Gastroesophageal sphincter (tissue), 4 donors: ENCODE results near the gene EFEMP1. TPM values are rescaled to one million over a fixed set of nuclear protein-coding genes. Genes with fewer than 3 reads are reported as not detected.

Source experiments
- ATAC-seq: fragments of 150-250 bp; one replicate; pipeline ENCODE4 v1.9.1; 2016; ENCODE audit warnings: mild to moderate bottlenecking, moderate library complexity
- H3K27ac ChIP-seq, 4 donors: fragments of 200-600 bp; sonication (generic) in 3 of 4; 1 replicate in 3 of 4; 2 replicates in 1 of 4; pipeline ENCODE4 v1.5.1; 2016 to 2019
- H3K27me3 ChIP-seq: fragments of 200-600 bp; sonication (generic); one replicate; pipeline ENCODE4 v1.5.1; 2019
- H3K36me3 ChIP-seq, 2 donors: fragments of 200-600 bp; sonication (generic); one replicate each; pipeline ENCODE4 v1.5.1; 2019; ENCODE audit warnings: control low read depth in 1 of 2
- H3K4me1 ChIP-seq, 3 donors: fragments of 200-600 bp; sonication (generic); 1 replicate in 2 of 3; 2 replicates in 1 of 3; pipeline ENCODE4 v1.5.1; 2016 to 2019; ENCODE audit warnings: control low read depth in 2 of 3
- H3K4me3 ChIP-seq, 2 donors: fragments of 200-600 bp; sonication (generic); one replicate each; pipeline ENCODE4 v1.5.1; 2019; ENCODE audit warnings: mild to moderate bottlenecking in 1 of 2, moderate library complexity in 1 of 2
- H3K9me3 ChIP-seq, 3 donors: fragments of 200-600 bp; sonication (generic); one replicate each; pipeline ENCODE4 v1.5.1; 2017 to 2019; ENCODE audit warnings: control low read depth in 2 of 3
- EP300 ChIP-seq: sonication (generic); formaldehyde crosslinking; IDR thresholded peaks from one replicate; pipeline ENCODE4 v1.6.1; 2017; ENCODE audit warnings: antibody characterized with exemption, mild to moderate bottlenecking
- POLR2A ChIP-seq, 2 donors: fragments of 450-650 bp; IDR thresholded peaks; one replicate each; pipeline ENCODE4 v1.6.1; 2017; ENCODE audit warnings: antibody characterized with exemption in 2 of 2, mild to moderate bottlenecking in 2 of 2, moderate library complexity in 1 of 2
- POLR2AphosphoS5 ChIP-seq: sonication (generic); formaldehyde crosslinking; IDR thresholded peaks from one replicate; pipeline ENCODE4 v1.6.1; 2017; ENCODE audit warnings: antibody characterized with exemption
- WGBS, 2 donors: methylation state at CpG; one replicate each; pipeline ENCODE4 v1.1.5; 2018; ENCODE audit warnings: low coverage in 1 of 2; 5-methylcytosine and 5-hydroxymethylcytosine counted together
- total RNA-seq, 4 donors: library from RNA; depleted of rRNA; stranded (reverse); fragments of >200 nt; gene quantifications; one replicate each; pipeline ENCODE4 v1.1.0, GENCODE V29; 2016
- TF ChIP-seq, protein P1 (sequence below), 4 experiments: fragments of 200-600 bp in 2 of 4; fragments of 450-650 bp in 2 of 4; sonication (generic) in 1 of 4; IDR thresholded peaks; one replicate each; pipeline ENCODE4 v1.5.1; 2017 to 2019; ENCODE audit warnings: antibody characterized with exemption in 4 of 4, mild to moderate bottlenecking in 2 of 4, moderate library complexity in 2 of 4

EFEMP1 gene
- total RNA-seq, 4 donors from 2014 or later, result 70.5 to 141 (median 91.9) TPM

DNA sequence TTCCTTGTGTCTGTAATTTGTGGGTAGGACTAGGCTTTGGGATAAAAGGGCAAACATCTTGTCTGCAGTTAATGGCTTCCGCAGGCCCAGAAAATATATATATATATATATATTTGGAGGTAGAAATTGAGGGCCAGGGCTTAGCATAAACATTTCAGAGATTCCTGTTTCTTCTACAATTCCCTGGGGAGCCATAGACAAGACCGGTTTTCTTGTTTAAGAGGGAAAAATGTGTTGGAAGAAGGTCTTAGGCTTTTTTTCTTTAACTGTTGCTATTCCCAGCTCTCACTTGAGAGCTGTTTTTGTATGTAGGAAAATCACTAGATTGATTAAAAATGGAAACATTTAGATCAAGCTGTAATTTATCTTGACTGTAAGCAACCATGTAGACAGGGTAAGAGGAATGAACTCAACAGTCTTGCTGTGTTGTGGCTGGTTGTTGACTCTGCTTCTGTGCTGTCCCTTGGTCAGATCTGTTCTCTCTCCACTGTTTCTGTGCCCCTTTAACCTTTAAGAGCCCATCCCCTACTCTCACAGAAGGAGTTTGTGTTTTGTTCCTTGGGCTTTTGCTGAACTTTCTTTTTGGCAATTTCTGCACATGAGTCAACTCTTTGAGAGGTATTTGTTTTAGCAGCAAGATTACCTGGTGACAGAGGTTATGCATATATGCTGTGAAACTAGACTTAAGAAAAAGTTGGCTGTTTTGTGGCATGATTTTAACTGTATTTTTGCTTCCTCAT is 58.3 kb downstream of the EFEMP1 start:
- 53% methylated on average over 2 of the region's 2 CpGs for WGBS, 2 donors
- Histone ChIP-seq H3K27ac (no peak overlapping the region), H3K36me3 (no peaks in the 10 kb centered on the region), H3K27me3 (no peaks in the 10 kb centered on the region), H3K4me3 (no peak overlapping the region), H3K4me1 (peaks cover 0 to 6% (median 0%) of the 10 kb centered on the region in 3 donors), H3K9me3 (no peaks in the 10 kb centered on the region)
- no peak for ATAC-seq
- TF ChIP-seq POLR2A (IDR thresholded peaks at IDR 0.05), result no peak
- TF ChIP-seq POLR2AphosphoS5, result no peak
- no peak for TF ChIP-seq EP300
- TF ChIP-seq, protein P1, sequence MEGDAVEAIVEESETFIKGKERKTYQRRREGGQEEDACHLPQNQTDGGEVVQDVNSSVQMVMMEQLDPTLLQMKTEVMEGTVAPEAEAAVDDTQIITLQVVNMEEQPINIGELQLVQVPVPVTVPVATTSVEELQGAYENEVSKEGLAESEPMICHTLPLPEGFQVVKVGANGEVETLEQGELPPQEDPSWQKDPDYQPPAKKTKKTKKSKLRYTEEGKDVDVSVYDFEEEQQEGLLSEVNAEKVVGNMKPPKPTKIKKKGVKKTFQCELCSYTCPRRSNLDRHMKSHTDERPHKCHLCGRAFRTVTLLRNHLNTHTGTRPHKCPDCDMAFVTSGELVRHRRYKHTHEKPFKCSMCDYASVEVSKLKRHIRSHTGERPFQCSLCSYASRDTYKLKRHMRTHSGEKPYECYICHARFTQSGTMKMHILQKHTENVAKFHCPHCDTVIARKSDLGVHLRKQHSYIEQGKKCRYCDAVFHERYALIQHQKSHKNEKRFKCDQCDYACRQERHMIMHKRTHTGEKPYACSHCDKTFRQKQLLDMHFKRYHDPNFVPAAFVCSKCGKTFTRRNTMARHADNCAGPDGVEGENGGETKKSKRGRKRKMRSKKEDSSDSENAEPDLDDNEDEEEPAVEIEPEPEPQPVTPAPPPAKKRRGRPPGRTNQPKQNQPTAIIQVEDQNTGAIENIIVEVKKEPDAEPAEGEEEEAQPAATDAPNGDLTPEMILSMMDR (IDR thresholded peaks at IDR 0.05), result no peak

DNA sequence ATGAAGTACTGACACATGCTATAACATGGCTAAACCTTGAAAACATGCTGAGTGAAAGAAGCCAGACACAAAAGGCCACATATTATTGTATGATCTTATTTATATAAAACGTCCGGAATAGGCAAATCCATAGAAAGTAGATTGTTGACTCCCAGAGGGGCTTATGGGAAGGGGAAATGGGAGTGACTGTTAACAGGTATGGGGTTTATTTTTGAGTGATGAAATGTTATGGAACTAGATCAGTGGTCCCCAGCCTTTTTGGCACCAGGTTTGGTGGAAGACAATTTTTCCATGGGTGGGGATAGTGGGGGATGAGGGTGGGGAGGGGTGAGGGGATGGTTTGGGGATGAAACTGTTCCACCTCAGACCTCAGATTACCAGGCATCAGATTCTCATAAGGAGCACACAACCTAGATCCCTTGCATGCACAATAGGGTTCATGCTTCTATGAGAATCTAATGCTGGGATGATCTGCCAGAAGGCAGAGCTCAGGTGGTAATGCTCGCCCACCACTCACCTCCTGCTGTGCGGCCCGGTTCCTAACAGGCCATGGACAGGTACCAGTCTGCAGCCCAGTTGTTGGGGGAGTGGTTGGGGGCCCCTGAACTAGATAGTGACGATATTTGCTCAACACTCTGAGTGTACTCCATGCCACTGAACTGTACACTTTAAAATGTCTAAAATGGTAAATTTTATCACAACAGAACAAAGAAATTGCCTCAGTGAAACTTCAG is 59.1 kb downstream of the EFEMP1 start:
- no peak overlapping the region for H3K4me3 ChIP-seq
- WGBS, 2 donors, result 77 to 92% methylated on average over 3 to 6 of the region's 6 CpGs
- H3K9me3 ChIP-seq, result no peaks in the 10 kb centered on the region
- TF ChIP-seq, protein P1 (IDR thresholded peaks at IDR 0.05), result no peak
- no peak for TF ChIP-seq POLR2AphosphoS5
- no peak for TF ChIP-seq POLR2A (IDR thresholded peaks at IDR 0.05)
- TF ChIP-seq EP300, result no peak
- H3K4me1 ChIP-seq, result peaks cover 0 to 6% (median 0%) of the 10 kb centered on the region in 3 donors
- H3K36me3 ChIP-seq, result no peaks in the 10 kb centered on the region
- no peak overlapping the region for H3K27ac ChIP-seq
- H3K27me3 ChIP-seq, result no peaks in the 10 kb centered on the region
- ATAC-seq, result no peak

DNA sequence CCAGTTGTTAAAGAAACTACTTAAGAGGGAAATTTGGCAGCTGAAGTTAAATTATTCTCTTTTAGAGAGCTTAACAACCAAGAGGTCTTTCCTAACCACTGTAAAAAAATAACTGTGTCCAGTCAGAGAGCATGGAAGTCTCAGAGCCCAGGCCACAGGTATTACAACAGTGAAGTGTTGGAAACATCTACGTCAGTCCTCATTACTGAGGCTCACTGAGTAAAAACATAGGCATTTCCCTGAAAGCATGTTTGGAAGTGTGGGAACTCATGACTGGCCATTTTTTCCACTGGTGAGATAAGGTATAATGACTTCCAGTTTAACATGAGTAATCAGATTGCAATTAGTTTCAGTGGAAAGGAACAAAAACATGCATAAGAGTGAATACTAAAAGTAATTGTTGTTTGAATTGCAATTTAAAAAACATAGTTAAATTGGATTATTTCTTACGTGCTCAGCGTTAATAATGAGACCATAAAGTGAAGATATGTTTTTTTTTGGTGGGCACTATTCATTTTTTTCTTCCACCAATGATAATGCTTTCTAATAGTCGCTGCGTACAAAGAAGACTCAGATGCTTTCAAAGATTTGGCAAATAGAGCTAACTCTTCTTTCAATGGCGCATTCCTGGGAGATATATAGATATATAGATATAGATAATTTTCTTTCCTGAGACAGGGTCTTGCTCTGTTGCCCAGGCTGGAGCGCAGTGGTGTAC is 60.8 kb downstream of the EFEMP1 start:
- H3K9me3 ChIP-seq, result no peaks in the 10 kb centered on the region
- no peaks in the 10 kb centered on the region for H3K36me3 ChIP-seq
- 73 to 91% methylated on average over 7 of the region's 7 CpGs for WGBS, 2 donors
- peak overlapping the region; percentile 23 to 64 (median 57) for H3K27ac ChIP-seq
- ATAC-seq, result peak; percentile 93
- peaks cover 0 to 6% (median 0%) of the 10 kb centered on the region in 3 donors for H3K4me1 ChIP-seq
- H3K4me3 ChIP-seq, result no peak overlapping the region
- no peaks in the 10 kb centered on the region for H3K27me3 ChIP-seq
- TF ChIP-seq, protein P1 (IDR thresholded peaks at IDR 0.05), result peak in 1 of 4 experiments; percentile 17
- TF ChIP-seq EP300 (no peak), POLR2AphosphoS5 (peak; percentile 92), POLR2A (IDR thresholded peaks at IDR 0.05) (no peak)

DNA sequence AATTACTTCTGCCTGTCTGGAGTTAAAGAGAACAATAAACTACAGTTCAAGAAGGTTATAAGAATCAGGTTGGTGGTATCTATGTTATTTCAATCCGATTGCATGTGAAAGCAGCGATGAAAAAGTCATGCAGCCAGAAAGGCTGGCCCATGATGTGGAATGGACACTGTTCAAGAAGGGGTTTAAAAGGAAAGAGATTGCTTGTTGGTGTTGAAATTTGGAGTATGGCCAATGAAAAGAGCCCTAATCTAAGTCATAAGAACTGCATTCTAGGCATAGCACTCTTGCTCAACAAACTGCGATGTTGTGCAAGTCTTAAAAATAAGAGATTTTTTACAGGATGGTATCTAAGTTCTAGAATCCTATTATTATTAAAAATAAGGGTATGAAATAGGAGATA is 61.3 kb downstream of the EFEMP1 start:
- Histone ChIP-seq H3K27ac (peak overlapping the region; percentile 8 to 57 (median 36)), H3K36me3 (no peaks in the 10 kb centered on the region), H3K9me3 (no peaks in the 10 kb centered on the region), H3K4me3 (no peak overlapping the region), H3K4me1 (peaks cover 0 to 6% (median 0%) of the 10 kb centered on the region in 3 donors), H3K27me3 (no peaks in the 10 kb centered on the region)
- 41 to 78% methylated on average over 1 to 3 of the region's 3 CpGs for WGBS, 2 donors
- no peak for TF ChIP-seq EP300
- TF ChIP-seq, protein P1 (IDR thresholded peaks at IDR 0.05), result no peak
- TF ChIP-seq POLR2A (IDR thresholded peaks at IDR 0.05), result no peak
- TF ChIP-seq POLR2AphosphoS5, result peak; percentile 76
- peak; percentile 90 for ATAC-seq
